Ishikawa (cell line): ENCODE results near the gene KCNJ9.

Source experiments
- CEBPB ChIP-seq: IDR thresholded peaks from 2 replicates; pipeline ENCODE4 v1.6.1; 2012
- CREB1 ChIP-seq: IDR thresholded peaks from 2 replicates; pipeline ENCODE4 v1.6.1; 2012; ENCODE audit warnings: low read depth
- EGR1 ChIP-seq: IDR thresholded peaks from 2 replicates; pipeline ENCODE4 v1.6.1; 2012
- EP300 ChIP-seq: IDR thresholded peaks from 2 replicates; pipeline ENCODE4 v1.6.1; 2012; ENCODE audit warnings: borderline replicate concordance
- FOXM1 ChIP-seq: IDR thresholded peaks from 2 replicates; pipeline ENCODE4 v1.6.1; 2012; ENCODE audit warnings: low read depth, borderline replicate concordance
- MAX ChIP-seq: IDR thresholded peaks from 2 replicates; pipeline ENCODE4 v1.6.1; 2012
- NFIC ChIP-seq: IDR thresholded peaks from 2 replicates; pipeline ENCODE4 v1.6.1; 2012
- RAD21 ChIP-seq: IDR thresholded peaks from 2 replicates; pipeline ENCODE4 v1.6.1; 2012; ENCODE audit warnings: low read depth
- REST ChIP-seq: IDR thresholded peaks from 2 replicates; pipeline ENCODE4 v1.6.1; 2012; ENCODE audit warnings: low read depth, mild to moderate bottlenecking
- TAF1 ChIP-seq: IDR thresholded peaks from 2 replicates; pipeline ENCODE4 v1.6.1; 2012; ENCODE audit warnings: low read depth, mild to moderate bottlenecking
- TCF12 ChIP-seq: IDR thresholded peaks from 2 replicates; pipeline ENCODE4 v1.6.1; 2012; ENCODE audit warnings: low read depth
- TEAD4 ChIP-seq: IDR thresholded peaks from 2 replicates; pipeline ENCODE4 v1.6.1; 2012
- USF1 ChIP-seq: IDR thresholded peaks from 2 replicates; pipeline ENCODE4 v1.6.1; 2012
- YY1 ChIP-seq: IDR thresholded peaks from 2 replicates; pipeline ENCODE4 v1.6.1; 2012; ENCODE audit warnings: low read depth
- ZBTB7A ChIP-seq: IDR thresholded peaks from 2 replicates; pipeline ENCODE4 v1.6.1; 2012; ENCODE audit warnings: low read depth

The KCNJ9 gene

GRCh38 chr1:160117300-160117699, 36.0 kb downstream of the KCNJ9 start:
- TF ChIP-seq CEBPB (0 out of 2 replicates have a peak, but pooled peaks have one; percentile 26), RAD21 (no peak)

- TF ChIP-seq NFIC (peak; percentile 44; the same call in 1 of the 2 replicates), EP300 (no peak), FOXM1 (no peak)
Observed at GRCh38 chr1:160117709-160118183, 36.4 kb downstream of the KCNJ9 start.

- no peak for TF ChIP-seq EP300
- no peak for TF ChIP-seq YY1
- no peak for TF ChIP-seq TEAD4
- no peak for TF ChIP-seq CREB1
- TF ChIP-seq FOXM1: no peak
- no peak for TF ChIP-seq CEBPB
- TF ChIP-seq TCF12: no peak
- no peak for TF ChIP-seq NFIC
- TF ChIP-seq TAF1: no peak
- no peak for TF ChIP-seq USF1
- no peak for TF ChIP-seq EGR1
- no peak for TF ChIP-seq MAX
- no peak for TF ChIP-seq ZBTB7A
- no peak for TF ChIP-seq RAD21
- TF ChIP-seq REST: no peak
Observed at GRCh38 chr1:160118928-160119327, 37.6 kb downstream of the KCNJ9 start.

- no peak for TF ChIP-seq MAX
- TF ChIP-seq YY1: no peak
- no peak for TF ChIP-seq EP300
- TF ChIP-seq CEBPB: no peak
- TF ChIP-seq TEAD4: no peak
- TF ChIP-seq NFIC: no peak
- TF ChIP-seq RAD21: no peak
- no peak for TF ChIP-seq USF1
- no peak for TF ChIP-seq TCF12
- no peak for TF ChIP-seq TAF1
- TF ChIP-seq ZBTB7A: no peak
- TF ChIP-seq REST: no peak
- TF ChIP-seq FOXM1: no peak
- TF ChIP-seq CREB1: no peak
- no peak for TF ChIP-seq EGR1
Observed at GRCh38 chr1:160120797-160121196, 39.5 kb downstream of the KCNJ9 start.

- TF ChIP-seq EP300 (no peak), ZBTB7A (no peak), YY1 (no peak), EGR1 (no peak), CREB1 (no peak), MAX (no peak), TAF1 (no peak)
Observed at GRCh38 chr1:160121388-160121787, 40.0 kb downstream of the KCNJ9 start.

- TF ChIP-seq NFIC: no peak
- no peak for TF ChIP-seq RAD21
- no peak for TF ChIP-seq ZBTB7A
- no peak for TF ChIP-seq EGR1
- TF ChIP-seq USF1: no peak
- no peak for TF ChIP-seq EP300
- no peak for TF ChIP-seq REST
- no peak for TF ChIP-seq CREB1
- no peak for TF ChIP-seq TAF1
- TF ChIP-seq TCF12: no peak
- TF ChIP-seq CEBPB: no peak
- TF ChIP-seq MAX: no peak
- no peak for TF ChIP-seq FOXM1
- no peak for TF ChIP-seq YY1
- no peak for TF ChIP-seq TEAD4
Observed at GRCh38 chr1:160122978-160123495, 41.7 kb downstream of the KCNJ9 start.
